GM11168 (cell line): ENCODE measurements around the gene LAG3.

ENCODE experiments used
- in situ Hi-C: fragments of 300-500 bp; cut with MboI; formaldehyde crosslinking; loops from one replicate; pipeline ENCODE4 v1.12.0; 2022; ENCODE audit warnings: low sequenced_read_pairs; ENCODE audit not compliant: unreplicated experiment

LAG3 gene

DNA sequence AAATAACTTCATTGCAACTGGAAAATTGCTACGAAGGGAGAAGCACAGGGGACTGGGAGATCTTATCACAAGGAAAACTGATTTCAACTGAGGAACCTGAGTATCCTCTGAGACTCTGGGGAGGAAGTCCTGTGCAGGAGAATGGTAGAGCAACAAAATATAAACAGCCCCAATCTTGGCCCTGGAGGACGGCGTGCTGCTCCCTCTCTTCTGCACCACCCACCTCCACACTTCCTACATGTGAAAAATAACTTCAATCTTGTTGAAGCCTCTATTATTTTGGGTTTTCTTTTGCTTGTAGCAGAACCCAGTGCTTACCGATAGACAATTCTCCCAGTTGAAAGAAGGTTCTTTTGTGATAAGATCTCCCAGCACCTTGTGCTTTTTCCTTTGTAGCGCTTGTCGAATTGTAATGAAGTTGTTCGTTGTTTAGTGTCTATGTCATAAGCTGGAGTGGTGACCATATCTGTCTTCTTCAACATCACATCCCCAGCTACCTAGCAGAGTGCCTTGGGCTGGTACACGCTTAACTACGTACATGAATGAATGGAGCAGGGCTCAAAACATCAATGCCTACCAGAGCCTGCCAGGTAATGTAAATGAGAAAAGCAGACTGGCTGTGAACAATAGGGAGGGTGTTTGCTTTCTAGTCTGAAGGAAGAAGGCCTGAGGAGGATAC lies 14.2 kb downstream of the LAG3 start:
- in situ Hi-C loops, result no loop called here

GRCh38 chr12:6787309-6787708 lies 15.0 kb downstream of the LAG3 start:
- in situ Hi-C loops, result no loop called here

DNA sequence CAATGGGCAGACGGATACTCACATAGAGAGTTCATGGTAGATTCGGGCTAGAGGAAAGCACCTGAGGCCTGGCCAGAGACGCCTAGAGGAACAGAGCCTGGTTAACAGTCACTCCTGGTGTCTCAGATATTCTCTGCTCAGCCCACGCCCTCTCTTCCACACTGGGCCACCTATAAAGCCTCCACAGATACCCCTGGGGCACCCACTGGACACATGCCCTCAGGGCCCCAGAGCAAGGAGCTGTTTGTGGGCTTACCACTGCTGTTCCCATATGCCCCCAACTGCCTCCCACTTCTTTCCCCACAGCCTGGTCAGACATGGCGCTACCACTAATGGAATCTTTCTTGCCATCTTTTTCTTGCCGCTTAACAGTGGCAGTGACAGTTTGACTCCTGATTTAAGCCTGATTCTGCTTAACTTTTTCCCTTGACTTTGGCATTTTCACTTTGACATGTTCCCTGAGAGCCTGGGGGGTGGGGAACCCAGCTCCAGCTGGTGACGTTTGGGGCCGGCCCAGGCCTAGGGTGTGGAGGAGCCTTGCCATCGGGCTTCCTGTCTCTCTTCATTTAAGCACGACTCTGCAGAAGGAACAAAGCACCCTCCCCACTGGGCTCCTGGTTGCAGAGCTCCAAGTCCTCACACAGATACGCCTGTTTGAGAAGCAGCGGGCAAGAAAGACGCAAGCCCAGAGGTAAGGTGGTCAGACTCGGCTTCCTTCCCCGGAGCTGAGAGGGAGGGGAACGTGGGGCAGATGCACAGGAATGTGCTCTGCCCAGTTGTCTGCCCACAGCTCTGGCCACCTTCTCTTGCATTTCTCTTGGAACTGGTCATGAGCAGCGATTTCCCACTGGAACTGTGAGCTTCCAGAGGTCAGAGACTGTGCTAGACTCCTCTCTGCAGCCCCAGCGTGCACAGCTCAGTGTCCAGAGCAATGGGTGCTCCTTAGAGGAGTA lies 16.9 kb downstream of the LAG3 start, which contains the start of gene CD4:
CD4 (plus strand) TSS at position 557 of the 953 bp plus-strand sequence. CDS start 10,611 bp downstream, outside the sequence.
- in situ Hi-C loops, result no loop called here

DNA sequence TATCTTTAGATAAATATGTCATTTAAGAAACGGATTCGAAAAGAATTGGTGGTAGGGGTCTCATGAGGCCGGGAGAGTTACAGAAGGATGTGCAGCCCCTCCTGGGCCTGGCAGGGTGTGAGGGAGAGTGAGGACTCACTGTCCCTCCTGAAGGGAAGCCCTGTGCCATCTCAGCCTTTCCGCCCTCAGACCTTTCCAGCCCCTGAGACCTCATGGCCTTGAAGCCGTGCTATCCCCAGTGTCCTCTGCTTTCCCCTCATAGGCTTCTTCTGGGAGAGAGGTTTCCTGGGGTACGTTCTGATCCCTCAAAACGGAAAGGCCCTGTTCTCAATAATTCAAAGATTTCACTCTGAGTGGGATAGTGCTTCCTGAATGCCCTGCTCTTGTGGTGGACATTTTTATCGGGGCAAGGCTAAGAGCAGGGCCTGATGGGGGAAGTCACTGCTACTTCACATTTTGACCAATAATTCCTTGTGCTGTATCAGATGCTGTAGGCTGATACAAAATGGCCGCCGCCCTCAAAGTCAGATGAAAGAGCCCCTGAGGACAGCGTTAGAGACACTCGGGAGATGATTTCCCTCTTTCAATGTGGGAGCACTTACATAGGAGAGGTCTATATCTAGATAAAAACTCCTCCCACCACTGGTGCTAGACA lies 18.3 kb downstream of the LAG3 start:
- in situ Hi-C loops, result no loop called here

DNA sequence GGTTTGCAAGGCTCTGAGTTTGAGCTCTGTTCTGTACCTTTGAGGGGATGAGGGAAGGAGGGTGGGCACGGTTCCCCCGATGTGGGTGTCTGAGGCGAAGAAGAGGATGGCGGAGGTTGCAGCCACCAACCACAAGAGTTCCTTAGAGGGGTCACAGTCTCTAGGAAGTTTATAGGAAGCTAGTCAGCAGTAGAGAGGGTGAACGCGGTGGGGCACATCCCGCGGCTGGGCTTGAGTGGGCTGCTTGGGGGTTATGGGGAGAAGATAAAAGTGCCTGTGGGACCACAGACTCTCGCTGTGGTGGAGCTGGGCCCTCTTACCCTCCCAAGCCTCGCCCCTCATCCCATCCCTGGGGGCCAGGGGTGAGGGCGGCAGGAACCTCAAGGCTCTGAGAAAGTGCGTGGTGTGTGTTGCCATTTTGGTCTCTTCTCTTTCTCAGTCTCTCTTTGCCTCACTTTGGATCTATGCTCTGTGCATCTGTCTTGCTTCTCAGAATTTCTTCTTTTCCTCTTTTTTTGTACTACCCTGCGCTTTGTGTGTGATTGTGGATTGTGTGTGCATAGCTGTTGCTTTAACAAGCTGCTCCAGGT lies 19.7 kb downstream of the LAG3 start:
- in situ Hi-C loops, result no loop called here

- in situ Hi-C loops, result no loop called here
Measured at GRCh38 chr12:6792522-6793201, 20.3 kb downstream of the LAG3 start.

- in situ Hi-C loops, result no loop called here
Measured at GRCh38 chr12:6795088-6795487, 22.8 kb downstream of the LAG3 start.

GRCh38 chr12:6796576-6796975 lies 24.3 kb downstream of the LAG3 start:
- in situ Hi-C loops, result no loop called here

DNA sequence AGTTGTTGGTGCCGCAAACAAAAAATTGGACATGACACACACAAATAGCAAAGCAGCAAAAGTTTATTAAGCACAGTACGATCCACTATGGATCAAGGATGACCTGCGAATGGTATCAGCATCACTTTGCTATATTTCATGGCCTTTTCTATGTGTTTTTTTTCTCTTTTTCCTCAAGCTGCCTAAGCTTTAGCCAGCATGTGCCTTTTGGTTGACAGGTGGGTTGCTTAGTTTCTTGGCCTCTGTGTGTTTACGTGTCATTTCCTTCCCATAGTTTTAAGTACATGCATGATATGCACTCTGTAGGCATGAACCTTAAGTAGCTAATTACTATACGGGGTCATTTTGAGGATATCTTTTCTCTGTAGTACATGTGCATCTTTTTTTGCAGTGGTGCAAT lies 26.8 kb downstream of the LAG3 start:
- in situ Hi-C loops, result no loop called here

DNA sequence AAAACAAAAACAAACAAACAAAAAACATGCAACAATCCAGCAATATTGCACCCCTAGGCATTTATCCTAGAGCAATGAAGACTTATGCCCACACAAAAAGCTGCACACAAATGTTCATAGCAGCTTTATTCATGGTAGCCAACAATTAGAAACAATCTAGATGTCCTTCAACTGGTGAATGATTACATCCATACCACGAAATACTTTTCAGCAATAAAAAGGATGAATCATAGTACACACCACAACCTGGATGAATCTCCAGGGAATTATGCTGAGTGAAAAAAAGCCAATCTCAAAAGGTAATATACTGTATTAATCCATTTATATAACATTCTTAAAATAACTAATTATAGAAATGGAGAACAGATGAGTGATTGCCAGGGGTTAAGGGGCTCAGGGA lies 34.9 kb downstream of the LAG3 start:
- in situ Hi-C loops, result no loop called here

DNA sequence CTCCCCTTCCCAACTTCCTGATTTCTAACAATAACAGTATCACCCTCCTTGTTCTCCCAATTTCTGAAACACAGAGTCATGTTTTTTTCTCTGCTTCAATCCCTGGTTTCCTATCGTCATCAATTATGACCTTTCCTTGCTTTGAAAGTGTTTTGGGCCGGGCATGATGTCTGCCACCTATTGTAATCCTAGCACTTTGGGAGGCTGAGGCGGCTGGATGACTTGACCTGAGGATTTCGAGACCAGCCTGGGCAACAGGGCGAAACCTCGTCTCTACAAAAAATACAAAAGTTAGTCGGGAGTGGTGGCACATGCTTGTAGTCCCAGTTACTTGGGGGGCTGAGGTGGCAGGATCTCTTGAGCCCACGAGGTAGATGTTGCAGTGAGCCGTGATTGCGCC lies 36.7 kb downstream of the LAG3 start:
- in situ Hi-C loops, result no loop called here

GRCh38 chr12:6810758-6811157 lies 38.4 kb downstream of the LAG3 start:
- in situ Hi-C loops, result loop anchor here (5.0 kb wide), 1 partner anchor 58 kb away; the partner anchor contains the start of gene MLF2

- in situ Hi-C loops, result loop anchor here (5.0 kb wide), 1 partner anchor 61 kb away; the partner anchor contains the start of gene MLF2
Measured at GRCh38 chr12:6813363-6813762, 41.0 kb downstream of the LAG3 start.

DNA sequence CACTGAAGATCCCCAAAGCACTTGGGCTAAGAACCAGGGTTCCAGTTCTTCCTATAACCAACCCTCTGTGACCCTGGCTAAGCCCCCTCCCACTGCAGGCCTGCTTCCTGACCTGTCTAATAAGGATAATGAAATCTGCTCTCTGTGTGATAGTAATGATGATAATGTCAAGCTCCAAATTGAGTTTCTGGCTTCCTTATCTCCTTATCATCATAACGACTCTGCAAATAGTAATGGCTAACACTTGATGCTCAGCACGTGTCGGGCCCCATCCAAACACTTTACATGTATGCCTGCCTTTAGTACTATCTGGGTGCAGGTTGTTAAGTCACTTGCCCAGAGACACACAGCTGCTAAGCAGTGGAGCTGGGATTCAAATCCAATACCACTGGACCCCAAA lies 44.3 kb downstream of the LAG3 start:
- in situ Hi-C loops, result no loop called here

DNA sequence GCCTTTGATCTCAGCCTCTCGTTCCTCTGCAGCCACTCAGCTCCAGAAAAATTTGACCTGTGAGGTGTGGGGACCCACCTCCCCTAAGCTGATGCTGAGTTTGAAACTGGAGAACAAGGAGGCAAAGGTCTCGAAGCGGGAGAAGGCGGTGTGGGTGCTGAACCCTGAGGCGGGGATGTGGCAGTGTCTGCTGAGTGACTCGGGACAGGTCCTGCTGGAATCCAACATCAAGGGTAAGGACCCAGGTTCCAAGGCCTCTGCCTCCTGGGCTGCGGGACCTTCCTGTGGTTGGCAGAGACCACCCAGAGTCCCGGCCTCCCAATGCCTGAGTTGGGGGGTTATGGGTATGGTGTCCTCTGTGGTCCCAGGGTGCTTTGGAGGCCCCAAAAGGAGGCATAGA lies 44.8 kb downstream of the LAG3 start:
- in situ Hi-C loops, result no loop called here

- in situ Hi-C loops, result no loop called here
Measured at GRCh38 chr12:6817662-6818157, 45.4 kb downstream of the LAG3 start.

- in situ Hi-C loops, result no loop called here
Measured at GRCh38 chr12:6818222-6818621, 45.9 kb downstream of the LAG3 start.

DNA sequence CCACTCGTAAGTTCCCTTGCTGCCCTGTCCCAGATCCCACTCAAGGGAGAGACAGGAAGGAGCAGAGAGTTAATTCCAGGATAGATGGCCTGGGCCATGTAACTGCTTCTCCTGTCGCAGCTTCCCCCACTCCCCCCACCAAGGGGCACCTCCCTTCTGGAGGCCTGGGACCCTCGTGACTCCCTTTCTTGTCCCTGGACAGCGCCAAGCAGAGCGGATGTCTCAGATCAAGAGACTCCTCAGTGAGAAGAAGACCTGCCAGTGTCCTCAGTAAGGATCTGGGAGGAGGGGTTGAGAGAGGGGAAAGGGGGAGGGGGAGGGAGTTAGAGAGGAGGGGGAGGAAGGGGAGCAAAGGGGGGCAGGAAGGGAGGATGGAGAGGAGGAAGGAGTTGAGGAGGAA lies 46.3 kb downstream of the LAG3 start:
- in situ Hi-C loops, result no loop called here

DNA sequence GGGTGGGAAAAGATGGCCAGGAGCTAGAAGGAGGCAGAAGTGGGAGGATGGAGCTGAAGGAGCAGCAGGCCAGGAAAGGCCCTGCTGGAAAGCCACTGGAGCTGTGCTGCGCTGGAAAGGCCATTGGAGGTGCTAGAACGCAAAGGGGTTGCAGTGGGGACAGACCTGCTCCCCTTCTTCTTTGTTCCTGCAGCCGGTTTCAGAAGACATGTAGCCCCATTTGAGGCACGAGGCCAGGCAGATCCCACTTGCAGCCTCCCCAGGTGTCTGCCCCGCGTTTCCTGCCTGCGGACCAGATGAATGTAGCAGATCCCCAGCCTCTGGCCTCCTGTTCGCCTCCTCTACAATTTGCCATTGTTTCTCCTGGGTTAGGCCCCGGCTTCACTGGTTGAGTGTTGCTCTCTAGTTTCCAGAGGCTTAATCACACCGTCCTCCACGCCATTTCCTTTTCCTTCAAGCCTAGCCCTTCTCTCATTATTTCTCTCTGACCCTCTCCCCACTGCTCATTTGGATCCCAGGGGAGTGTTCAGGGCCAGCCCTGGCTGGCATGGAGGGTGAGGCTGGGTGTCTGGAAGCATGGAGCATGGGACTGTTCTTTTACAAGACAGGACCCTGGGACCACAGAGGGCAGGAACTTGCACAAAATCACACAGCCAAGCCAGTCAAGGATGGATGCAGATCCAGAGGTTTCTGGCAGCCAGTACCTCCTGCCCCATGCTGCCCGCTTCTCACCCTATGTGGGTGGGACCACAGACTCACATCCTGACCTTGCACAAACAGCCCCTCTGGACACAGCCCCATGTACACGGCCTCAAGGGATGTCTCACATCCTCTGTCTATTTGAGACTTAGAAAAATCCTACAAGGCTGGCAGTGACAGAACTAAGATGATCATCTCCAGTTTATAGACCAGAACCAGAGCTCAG lies 47.0 kb downstream of the LAG3 start:
- in situ Hi-C loops, result no loop called here
